ENCODE data around the gene CDK16. TPM values are rescaled to one million over a fixed set of nuclear protein-coding genes. Genes with fewer than 3 reads are reported as not detected.

The CDK16 gene
- total RNA-seq, 1 experiment from 2014 or later = 168 TPM

DNA sequence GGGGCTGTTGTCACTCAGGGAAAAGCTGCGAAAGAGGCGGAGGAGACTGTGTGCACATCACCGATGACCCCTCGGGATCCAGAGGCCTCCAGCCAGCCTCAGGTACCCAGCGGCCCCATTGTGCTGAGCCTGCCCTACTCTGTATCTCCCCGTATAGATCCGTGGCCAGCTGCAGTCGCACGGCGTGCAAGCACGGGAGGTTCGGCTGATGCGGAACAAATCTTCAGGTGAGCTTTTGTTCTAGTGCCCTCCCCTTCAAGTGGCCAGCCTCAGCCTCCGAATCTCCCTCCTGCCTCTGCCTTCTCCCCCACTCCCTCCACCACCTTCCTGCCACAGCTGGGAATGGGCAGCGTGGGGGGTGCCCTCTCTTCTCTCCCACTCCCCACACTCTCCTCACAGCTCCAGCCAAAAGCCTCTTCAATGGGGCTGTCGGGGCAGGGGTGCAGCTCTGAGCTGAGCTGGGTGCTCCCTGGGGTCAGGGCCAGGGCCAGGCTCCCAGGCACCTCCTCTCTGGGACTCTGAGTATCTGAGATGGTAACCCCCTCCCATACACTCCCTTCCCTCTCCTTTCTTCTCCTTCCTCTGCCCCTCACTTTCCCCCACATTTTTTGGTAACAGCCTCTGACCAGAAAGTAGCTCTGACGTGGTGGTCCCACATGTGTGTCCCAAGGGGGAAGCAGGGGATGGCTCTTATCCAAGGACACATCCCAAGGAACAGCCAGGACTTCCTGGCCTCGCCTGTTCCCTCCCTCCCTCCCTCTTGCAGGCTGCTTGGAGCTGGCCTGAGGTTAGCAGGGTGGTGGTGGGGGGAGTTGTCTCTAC is 45.3 kb upstream of the CDK16 start:
- Histone ChIP-seq H3K9me3 (ENCODE audit: low read depth, low read length, poor library complexity, severe bottlenecking) (no peaks in the 10 kb centered on the region), H3K4me1 (ENCODE audit: insufficient read depth, low read length, poor library complexity, severe bottlenecking) (no peaks in the 10 kb centered on the region), H3K27ac (ENCODE audit: low read depth, low read length, poor library complexity, severe bottlenecking) (no peak overlapping the region), H3K36me3 (ENCODE audit: insufficient read depth, low read length, poor library complexity, severe bottlenecking) (peaks cover 31% of the 10 kb centered on the region), H3K27me3 (replicated peaks; ENCODE audit: insufficient read depth, low read depth, low read length, poor library complexity) (no peaks in the 10 kb centered on the region), H3K4me3 (ENCODE audit: low read depth, low read length, poor library complexity, severe bottlenecking) (no peak overlapping the region)
- ChIA-PET CTCF (no interaction called here), POLR2A (ENCODE audit: low non-redundant PET) (no interaction called here)
- no TSS peak for BruUV-seq (replicated peaks)
- intact Hi-C loops (cut with micrococcal nuclease; ENCODE audit: unreplicated experiment) = no loop called here
- TF ChIP-seq, protein P1, sequence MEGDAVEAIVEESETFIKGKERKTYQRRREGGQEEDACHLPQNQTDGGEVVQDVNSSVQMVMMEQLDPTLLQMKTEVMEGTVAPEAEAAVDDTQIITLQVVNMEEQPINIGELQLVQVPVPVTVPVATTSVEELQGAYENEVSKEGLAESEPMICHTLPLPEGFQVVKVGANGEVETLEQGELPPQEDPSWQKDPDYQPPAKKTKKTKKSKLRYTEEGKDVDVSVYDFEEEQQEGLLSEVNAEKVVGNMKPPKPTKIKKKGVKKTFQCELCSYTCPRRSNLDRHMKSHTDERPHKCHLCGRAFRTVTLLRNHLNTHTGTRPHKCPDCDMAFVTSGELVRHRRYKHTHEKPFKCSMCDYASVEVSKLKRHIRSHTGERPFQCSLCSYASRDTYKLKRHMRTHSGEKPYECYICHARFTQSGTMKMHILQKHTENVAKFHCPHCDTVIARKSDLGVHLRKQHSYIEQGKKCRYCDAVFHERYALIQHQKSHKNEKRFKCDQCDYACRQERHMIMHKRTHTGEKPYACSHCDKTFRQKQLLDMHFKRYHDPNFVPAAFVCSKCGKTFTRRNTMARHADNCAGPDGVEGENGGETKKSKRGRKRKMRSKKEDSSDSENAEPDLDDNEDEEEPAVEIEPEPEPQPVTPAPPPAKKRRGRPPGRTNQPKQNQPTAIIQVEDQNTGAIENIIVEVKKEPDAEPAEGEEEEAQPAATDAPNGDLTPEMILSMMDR (conservative IDR thresholded peaks at IDR 0.05; ENCODE audit: low read depth, low read length) = no peak
- no peak for TF ChIP-seq EZH2 (IDR thresholded peaks at IDR 0.05; ENCODE audit: borderline replicate concordance, low read depth, low read length, poor library complexity, severe bottlenecking)
- no peak for DNase-seq (ENCODE audit: low spot score)

DNA sequence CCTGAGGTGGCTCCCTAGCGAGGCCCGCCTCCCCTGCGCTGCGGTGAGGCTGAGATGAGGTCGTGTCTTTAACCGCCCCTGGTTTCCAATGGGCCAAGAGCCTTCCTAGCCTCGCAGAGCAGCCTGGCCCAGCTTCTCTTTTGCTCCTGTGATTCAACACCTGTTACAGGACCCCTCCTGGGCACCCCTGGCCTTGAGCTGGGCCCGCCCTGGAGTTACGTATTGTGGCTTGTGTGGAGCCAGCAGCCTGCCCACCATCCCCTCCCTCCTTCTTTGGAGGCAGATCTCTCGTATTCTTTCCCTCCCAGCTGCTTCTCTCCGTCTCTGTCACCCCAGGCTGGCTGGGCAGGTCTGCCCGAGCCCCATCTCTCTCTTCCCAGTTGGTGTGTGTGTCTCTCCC is 44.1 kb upstream of the CDK16 start:
- BruUV-seq (replicated peaks) = no TSS peak
- Histone ChIP-seq H3K27ac (ENCODE audit: low read depth, low read length, poor library complexity, severe bottlenecking) (no peak overlapping the region), H3K4me3 (ENCODE audit: low read depth, low read length, poor library complexity, severe bottlenecking) (no peak overlapping the region), H3K9me3 (ENCODE audit: low read depth, low read length, poor library complexity, severe bottlenecking) (no peaks in the 10 kb centered on the region), H3K4me1 (ENCODE audit: insufficient read depth, low read length, poor library complexity, severe bottlenecking) (no peaks in the 10 kb centered on the region), H3K36me3 (ENCODE audit: insufficient read depth, low read length, poor library complexity, severe bottlenecking) (peaks cover 39% of the 10 kb centered on the region), H3K27me3 (replicated peaks; ENCODE audit: insufficient read depth, low read depth, low read length, poor library complexity) (no peaks in the 10 kb centered on the region)
- ChIA-PET CTCF (no interaction called here), POLR2A (ENCODE audit: low non-redundant PET) (no interaction called here)
- intact Hi-C loops (cut with micrococcal nuclease; ENCODE audit: unreplicated experiment) = no loop called here
- no peak for DNase-seq (ENCODE audit: low spot score)
- TF ChIP-seq, protein P1 (conservative IDR thresholded peaks at IDR 0.05; ENCODE audit: low read depth, low read length) = no peak
- TF ChIP-seq EZH2 (IDR thresholded peaks at IDR 0.05; ENCODE audit: borderline replicate concordance, low read depth, low read length, poor library complexity, severe bottlenecking) = no peak

DNA sequence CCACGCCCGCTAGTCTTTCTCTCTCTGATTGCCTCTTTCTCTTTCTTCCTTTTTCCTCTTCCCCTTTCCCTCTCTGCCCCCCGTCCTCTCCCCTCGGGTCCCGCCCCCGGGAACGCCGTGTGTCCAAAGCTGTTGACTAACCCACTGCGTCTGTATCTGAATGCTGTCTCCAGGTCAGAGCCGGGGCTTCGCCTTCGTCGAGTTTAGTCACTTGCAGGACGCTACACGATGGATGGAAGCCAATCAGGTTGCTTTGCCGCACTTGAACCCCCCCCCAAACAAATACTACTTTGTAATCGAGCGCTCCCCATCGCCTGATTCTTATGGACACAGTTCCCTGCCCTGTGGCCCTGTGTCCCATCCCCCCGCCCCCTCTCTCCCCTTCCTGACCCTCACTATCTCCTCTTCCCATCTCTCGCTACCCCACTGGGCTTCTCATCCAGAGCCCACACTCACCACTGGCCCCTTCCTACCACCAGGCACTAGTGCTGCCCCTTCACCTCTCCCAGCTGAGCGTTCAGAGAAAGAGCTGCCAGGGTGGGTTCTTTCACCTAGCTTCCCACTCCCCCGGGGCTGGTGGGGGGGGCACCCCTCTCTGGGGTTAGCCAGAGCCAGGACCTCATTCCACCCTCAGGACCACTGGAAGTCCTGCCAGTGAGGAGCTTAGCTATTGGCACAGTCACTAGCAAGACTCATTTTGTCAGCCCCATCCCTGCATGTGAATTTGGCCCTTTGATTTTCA is 43.5 kb upstream of the CDK16 start:
- TF ChIP-seq, protein P1 (conservative IDR thresholded peaks at IDR 0.05; ENCODE audit: low read depth, low read length) = no peak
- no peak for TF ChIP-seq EZH2 (IDR thresholded peaks at IDR 0.05; ENCODE audit: borderline replicate concordance, low read depth, low read length, poor library complexity, severe bottlenecking)
- no TSS peak for BruUV-seq (replicated peaks)
- no peak for DNase-seq (ENCODE audit: low spot score)
- Histone ChIP-seq H3K27me3 (replicated peaks; ENCODE audit: insufficient read depth, low read depth, low read length, poor library complexity) (no peaks in the 10 kb centered on the region), H3K36me3 (ENCODE audit: insufficient read depth, low read length, poor library complexity, severe bottlenecking) (peaks cover 39% of the 10 kb centered on the region), H3K4me1 (ENCODE audit: insufficient read depth, low read length, poor library complexity, severe bottlenecking) (no peaks in the 10 kb centered on the region), H3K4me3 (ENCODE audit: low read depth, low read length, poor library complexity, severe bottlenecking) (no peak overlapping the region), H3K9me3 (ENCODE audit: low read depth, low read length, poor library complexity, severe bottlenecking) (no peaks in the 10 kb centered on the region), H3K27ac (ENCODE audit: low read depth, low read length, poor library complexity, severe bottlenecking) (no peak overlapping the region)
- ChIA-PET CTCF (no interaction called here), POLR2A (ENCODE audit: low non-redundant PET) (no interaction called here)
- intact Hi-C loops (cut with micrococcal nuclease; ENCODE audit: unreplicated experiment) = no loop called here
